GM23338 (cell line): ENCODE data around the gene KDM5C. TPM values are rescaled to one million over a fixed set of nuclear protein-coding genes. Genes with fewer than 3 reads are reported as not detected.

Experiments
- ATAC-seq: fragments of 200-7000 bp; cut with Tn5 transposase; 3 replicates; pipeline ENCODE4 v1.9.1; 2020
- DNase-seq: peaks from one replicate; pipeline ENCODE4 v3.0.0-alpha.2; 2015; ENCODE audit warnings: low spot score
- H2AFZ ChIP-seq: fragments of 200-600 bp; sonication (generic); 2 replicates; pipeline ENCODE4 v1.8.0; 2016; ENCODE audit warnings: antibody characterized with exemption, mild to moderate bottlenecking, moderate library complexity
- H3F3A ChIP-seq: fragments of 200-600 bp; sonication (generic); replicated peaks from 2 replicates; pipeline ENCODE4 v1.8.0; 2017; ENCODE audit warnings: antibody characterized with exemption, mixed run types, low read depth
- H3K27ac ChIP-seq: fragments of 200-600 bp; sonication (generic); 2 replicates; pipeline ENCODE4 v1.6.1; 2016; ENCODE audit warnings: low read depth
- H3K27me3 ChIP-seq: fragments of 200-600 bp; sonication (generic); 2 replicates; pipeline ENCODE4 v1.8.0; 2016; ENCODE audit warnings: mild to moderate bottlenecking, mixed run types, moderate library complexity; ENCODE audit not compliant: insufficient read depth
- H3K36me3 ChIP-seq: fragments of 200-600 bp; sonication (generic); 2 replicates; pipeline ENCODE4 v1.8.0; 2016; ENCODE audit warnings: mild to moderate bottlenecking; ENCODE audit not compliant: insufficient read depth
- H3K4me1 ChIP-seq: fragments of 200-600 bp; sonication (generic); 2 replicates; pipeline ENCODE4 v1.8.0; 2016; ENCODE audit warnings: mild to moderate bottlenecking, moderate library complexity; ENCODE audit not compliant: insufficient read depth
- H3K4me2 ChIP-seq: fragments of 200-600 bp; sonication (generic); 2 replicates; pipeline ENCODE4 v1.7.1; 2017; ENCODE audit warnings: mixed run types
- H3K4me3 ChIP-seq: fragments of 200-600 bp; sonication (generic); 2 replicates; pipeline ENCODE4 v1.6.1; 2016; ENCODE audit warnings: mixed run types
- H3K79me2 ChIP-seq: fragments of 200-600 bp; sonication (generic); replicated peaks from 2 replicates; pipeline ENCODE4 v1.8.0; 2017; ENCODE audit warnings: mild to moderate bottlenecking; ENCODE audit not compliant: insufficient read depth
- H3K9me2 ChIP-seq: fragments of 200-600 bp; sonication (generic); 2 replicates; pipeline ENCODE4 v1.8.0; 2017; ENCODE audit not compliant: insufficient read depth
- H4K20me1 ChIP-seq: fragments of 200-600 bp; sonication (generic); replicated peaks from 2 replicates; pipeline ENCODE4 v1.8.0; 2017; ENCODE audit warnings: mild to moderate bottlenecking; ENCODE audit not compliant: insufficient read depth
- H3K27ac Mint-ChIP-seq: 2 replicates; pipeline ENCODE4 v1.8.0; 2020; ENCODE audit warnings: inconsistent platforms, mild to moderate bottlenecking, moderate library complexity, mixed read lengths
- H3K27me3 Mint-ChIP-seq: 3 replicates; pipeline ENCODE4 v1.8.0; 2022; ENCODE audit warnings: low read depth, mild to moderate bottlenecking, moderate library complexity, mixed read lengths, inconsistent platforms; ENCODE audit not compliant: insufficient read depth, poor library complexity
- H3K36me3 Mint-ChIP-seq: 3 replicates; pipeline ENCODE4 v1.8.0; 2021; ENCODE audit warnings: low read depth, mild to moderate bottlenecking, inconsistent platforms, moderate library complexity, mixed read lengths
- H3K4me1 Mint-ChIP-seq: 3 replicates; pipeline ENCODE4 v1.8.0; 2020; ENCODE audit warnings: mild to moderate bottlenecking, inconsistent platforms, mixed read lengths
- H3K4me3 Mint-ChIP-seq: 3 replicates; pipeline ENCODE4 v1.8.0; 2021; ENCODE audit warnings: moderate library complexity, mild to moderate bottlenecking, inconsistent platforms, mixed read lengths
- H3K9me3 Mint-ChIP-seq: 3 replicates; pipeline ENCODE4 v1.8.0; 2020; ENCODE audit warnings: moderate library complexity, mild to moderate bottlenecking, inconsistent platforms, mixed read lengths
- CREB1 ChIP-seq: fragments of 250-450 bp; sonication (Bioruptor Pico); IDR thresholded peaks from 2 replicates; pipeline ENCODE4 v1.5.0; 2020; ENCODE audit warnings: low read depth, mild to moderate bottlenecking, moderate library complexity
- CTCF ChIP-seq, 2 experiments: fragments of 200-600 bp in 1 of 2; sonication (generic) in 1 of 2; conservative IDR thresholded peaks; 2 replicates each; pipeline versions ENCODE4 v1.5.1 to v1.6.1; 2016 to 2017; ENCODE audit warnings: antibody characterized with exemption in 2 of 2, low read depth in 2 of 2, mild to moderate bottlenecking in 2 of 2, moderate library complexity in 1 of 2
- EZH2 ChIP-seq: fragments of 200-600 bp; sonication (generic); IDR thresholded peaks from one replicate; pipeline ENCODE4 v1.8.0; 2017; ENCODE audit warnings: antibody characterized with exemption, mild to moderate bottlenecking, low read depth; ENCODE audit not compliant: unreplicated experiment
- EZH2phosphoT487 ChIP-seq: fragments of 200-600 bp; sonication (generic); IDR thresholded peaks from one replicate; pipeline ENCODE4 v1.8.1; 2018; ENCODE audit warnings: antibody characterized with exemption; ENCODE audit not compliant: unreplicated experiment
- JUNB ChIP-seq: IDR thresholded peaks from one replicate; pipeline ENCODE4 v1.6.1; 2016; ENCODE audit warnings: antibody characterized with exemption; ENCODE audit not compliant: unreplicated experiment
- NANOG ChIP-seq: IDR thresholded peaks from 2 replicates; pipeline ENCODE4 v1.6.1; 2016; ENCODE audit warnings: antibody characterized with exemption, borderline replicate concordance
- POLR2AphosphoS5 ChIP-seq: IDR thresholded peaks from 2 replicates; pipeline ENCODE4 v1.6.1; 2016; ENCODE audit warnings: antibody characterized with exemption, low read depth
- ZNF114 ChIP-seq: fragments of 250-450 bp; sonication (Bioruptor Pico); IDR thresholded peaks from 2 replicates; pipeline ENCODE4 v1.5.0; 2020; ENCODE audit warnings: mild to moderate bottlenecking, moderate library complexity
- ZNF331 ChIP-seq: fragments of 250-450 bp; sonication (Bioruptor Pico); IDR thresholded peaks from 2 replicates; pipeline ENCODE4 v1.5.0; 2020; ENCODE audit warnings: low read depth, mild to moderate bottlenecking, moderate library complexity
- polyA plus RNA-seq: library from polyadenylated mRNA; unstranded; fragments of >200 nt; fragmentation: Nextera tagmentation; extraction: Ambion mirVana; gene quantifications from 2 replicates; pipeline ENCODE4 v1.2.1, GENCODE V29; 2016
- total RNA-seq: library from RNA; depleted of rRNA; stranded (reverse); fragments of >200 nt; shearing (Covaris generic); gene quantifications from 2 replicates; pipeline ENCODE4 v1.2.3, GENCODE V29; 2014
- TF ChIP-seq, protein P1 (sequence below): IDR thresholded peaks from one replicate; pipeline ENCODE4 v1.6.1; 2018; ENCODE audit warnings: antibody characterized with exemption; ENCODE audit not compliant: unreplicated experiment
- TF ChIP-seq, protein P2 (sequence below): fragments of 250-450 bp; sonication (Bioruptor Pico); IDR thresholded peaks from 2 replicates; pipeline ENCODE4 v1.5.0; 2020; ENCODE audit warnings: mild to moderate bottlenecking, moderate library complexity
- TF ChIP-seq, protein P3 (sequence below): IDR thresholded peaks from 2 replicates; pipeline ENCODE4 v1.6.1; 2016; ENCODE audit warnings: antibody characterized with exemption

KDM5C gene
- total and polyA plus RNA-seq, 2 experiments from 2014 or later = 20.3 to 173 TPM

GRCh38 chrX:53230116-53230515 lies 5.1 kb upstream of the KDM5C start (continued):
- TF ChIP-seq, protein P1, sequence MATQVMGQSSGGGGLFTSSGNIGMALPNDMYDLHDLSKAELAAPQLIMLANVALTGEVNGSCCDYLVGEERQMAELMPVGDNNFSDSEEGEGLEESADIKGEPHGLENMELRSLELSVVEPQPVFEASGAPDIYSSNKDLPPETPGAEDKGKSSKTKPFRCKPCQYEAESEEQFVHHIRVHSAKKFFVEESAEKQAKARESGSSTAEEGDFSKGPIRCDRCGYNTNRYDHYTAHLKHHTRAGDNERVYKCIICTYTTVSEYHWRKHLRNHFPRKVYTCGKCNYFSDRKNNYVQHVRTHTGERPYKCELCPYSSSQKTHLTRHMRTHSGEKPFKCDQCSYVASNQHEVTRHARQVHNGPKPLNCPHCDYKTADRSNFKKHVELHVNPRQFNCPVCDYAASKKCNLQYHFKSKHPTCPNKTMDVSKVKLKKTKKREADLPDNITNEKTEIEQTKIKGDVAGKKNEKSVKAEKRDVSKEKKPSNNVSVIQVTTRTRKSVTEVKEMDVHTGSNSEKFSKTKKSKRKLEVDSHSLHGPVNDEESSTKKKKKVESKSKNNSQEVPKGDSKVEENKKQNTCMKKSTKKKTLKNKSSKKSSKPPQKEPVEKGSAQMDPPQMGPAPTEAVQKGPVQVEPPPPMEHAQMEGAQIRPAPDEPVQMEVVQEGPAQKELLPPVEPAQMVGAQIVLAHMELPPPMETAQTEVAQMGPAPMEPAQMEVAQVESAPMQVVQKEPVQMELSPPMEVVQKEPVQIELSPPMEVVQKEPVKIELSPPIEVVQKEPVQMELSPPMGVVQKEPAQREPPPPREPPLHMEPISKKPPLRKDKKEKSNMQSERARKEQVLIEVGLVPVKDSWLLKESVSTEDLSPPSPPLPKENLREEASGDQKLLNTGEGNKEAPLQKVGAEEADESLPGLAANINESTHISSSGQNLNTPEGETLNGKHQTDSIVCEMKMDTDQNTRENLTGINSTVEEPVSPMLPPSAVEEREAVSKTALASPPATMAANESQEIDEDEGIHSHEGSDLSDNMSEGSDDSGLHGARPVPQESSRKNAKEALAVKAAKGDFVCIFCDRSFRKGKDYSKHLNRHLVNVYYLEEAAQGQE = no peak
- TF ChIP-seq NANOG = no peak
- TF ChIP-seq POLR2AphosphoS5 = no peak
- TF ChIP-seq EZH2 = no peak
- TF ChIP-seq EZH2phosphoT487 = no peak
- no peak for TF ChIP-seq ZNF331 (CRISPR knock-in tag)

DNA sequence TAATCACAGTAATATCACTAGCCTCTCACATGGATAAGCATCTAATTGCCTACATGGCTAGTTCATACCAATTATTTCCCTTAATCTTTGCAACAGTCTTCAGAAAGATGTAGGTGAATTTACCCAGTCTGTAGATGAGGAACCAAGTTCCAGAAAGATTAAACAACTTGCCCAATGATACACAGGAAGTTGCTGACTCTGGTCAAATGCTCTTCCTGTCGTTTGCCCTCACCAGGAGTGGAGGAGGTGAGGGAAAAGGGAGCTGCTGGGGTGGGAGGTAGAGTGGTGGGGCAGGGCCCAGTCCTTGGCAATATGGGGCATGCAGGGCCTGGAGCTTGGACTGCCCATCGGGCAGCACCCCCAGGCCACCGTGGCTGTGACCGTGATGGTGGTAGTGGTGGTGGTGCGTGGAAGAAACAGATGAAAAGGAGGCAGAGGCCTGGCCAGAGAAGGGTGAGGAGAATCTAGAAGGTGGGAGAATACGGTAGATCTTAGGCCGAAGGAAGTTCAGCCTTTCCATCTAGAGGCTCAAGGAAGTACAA lies 2.3 kb upstream of the KDM5C start:
- DNase-seq (no peak), ATAC-seq (no peak)
- no peaks in the 10 kb centered on the region for H3K9me2 ChIP-seq
- peaks cover 25% of the 10 kb centered on the region for H3K79me2 ChIP-seq
- H3K27me3 Mint-ChIP-seq = peaks cover 9% of the 10 kb centered on the region
- H3K4me1 Mint-ChIP-seq = peaks cover 21% of the 10 kb centered on the region
- no peaks in the 10 kb centered on the region for H3K27me3 ChIP-seq
- H3K4me3 ChIP-seq = no peak overlapping the region
- peaks cover 8% of the 10 kb centered on the region; the same call in 1 of the 2 replicates for H4K20me1 ChIP-seq
- H3K4me2 ChIP-seq = no peak overlapping the region
- H3K9me3 Mint-ChIP-seq = no peaks in the 10 kb centered on the region; the same call in 2 of the 3 replicates
- H3K27ac Mint-ChIP-seq = no peak overlapping the region
- no peak overlapping the region for H2AFZ ChIP-seq
- H3K4me1 ChIP-seq = peaks cover 8% of the 10 kb centered on the region; the same call in 1 of the 2 replicates
- no peak overlapping the region for H3K4me3 Mint-ChIP-seq
- H3K27ac ChIP-seq = no peak overlapping the region
- no peaks in the 10 kb centered on the region for H3F3A ChIP-seq
- H3K36me3 ChIP-seq = no peaks in the 10 kb centered on the region
- H3K36me3 Mint-ChIP-seq = peaks cover 3% of the 10 kb centered on the region; the same call in 2 of the 3 replicates
- TF ChIP-seq ZNF114 (CRISPR knock-in tag) = no peak
- TF ChIP-seq ZNF331 (CRISPR knock-in tag) = no peak
- no peak for TF ChIP-seq CREB1
- TF ChIP-seq, protein P2, sequence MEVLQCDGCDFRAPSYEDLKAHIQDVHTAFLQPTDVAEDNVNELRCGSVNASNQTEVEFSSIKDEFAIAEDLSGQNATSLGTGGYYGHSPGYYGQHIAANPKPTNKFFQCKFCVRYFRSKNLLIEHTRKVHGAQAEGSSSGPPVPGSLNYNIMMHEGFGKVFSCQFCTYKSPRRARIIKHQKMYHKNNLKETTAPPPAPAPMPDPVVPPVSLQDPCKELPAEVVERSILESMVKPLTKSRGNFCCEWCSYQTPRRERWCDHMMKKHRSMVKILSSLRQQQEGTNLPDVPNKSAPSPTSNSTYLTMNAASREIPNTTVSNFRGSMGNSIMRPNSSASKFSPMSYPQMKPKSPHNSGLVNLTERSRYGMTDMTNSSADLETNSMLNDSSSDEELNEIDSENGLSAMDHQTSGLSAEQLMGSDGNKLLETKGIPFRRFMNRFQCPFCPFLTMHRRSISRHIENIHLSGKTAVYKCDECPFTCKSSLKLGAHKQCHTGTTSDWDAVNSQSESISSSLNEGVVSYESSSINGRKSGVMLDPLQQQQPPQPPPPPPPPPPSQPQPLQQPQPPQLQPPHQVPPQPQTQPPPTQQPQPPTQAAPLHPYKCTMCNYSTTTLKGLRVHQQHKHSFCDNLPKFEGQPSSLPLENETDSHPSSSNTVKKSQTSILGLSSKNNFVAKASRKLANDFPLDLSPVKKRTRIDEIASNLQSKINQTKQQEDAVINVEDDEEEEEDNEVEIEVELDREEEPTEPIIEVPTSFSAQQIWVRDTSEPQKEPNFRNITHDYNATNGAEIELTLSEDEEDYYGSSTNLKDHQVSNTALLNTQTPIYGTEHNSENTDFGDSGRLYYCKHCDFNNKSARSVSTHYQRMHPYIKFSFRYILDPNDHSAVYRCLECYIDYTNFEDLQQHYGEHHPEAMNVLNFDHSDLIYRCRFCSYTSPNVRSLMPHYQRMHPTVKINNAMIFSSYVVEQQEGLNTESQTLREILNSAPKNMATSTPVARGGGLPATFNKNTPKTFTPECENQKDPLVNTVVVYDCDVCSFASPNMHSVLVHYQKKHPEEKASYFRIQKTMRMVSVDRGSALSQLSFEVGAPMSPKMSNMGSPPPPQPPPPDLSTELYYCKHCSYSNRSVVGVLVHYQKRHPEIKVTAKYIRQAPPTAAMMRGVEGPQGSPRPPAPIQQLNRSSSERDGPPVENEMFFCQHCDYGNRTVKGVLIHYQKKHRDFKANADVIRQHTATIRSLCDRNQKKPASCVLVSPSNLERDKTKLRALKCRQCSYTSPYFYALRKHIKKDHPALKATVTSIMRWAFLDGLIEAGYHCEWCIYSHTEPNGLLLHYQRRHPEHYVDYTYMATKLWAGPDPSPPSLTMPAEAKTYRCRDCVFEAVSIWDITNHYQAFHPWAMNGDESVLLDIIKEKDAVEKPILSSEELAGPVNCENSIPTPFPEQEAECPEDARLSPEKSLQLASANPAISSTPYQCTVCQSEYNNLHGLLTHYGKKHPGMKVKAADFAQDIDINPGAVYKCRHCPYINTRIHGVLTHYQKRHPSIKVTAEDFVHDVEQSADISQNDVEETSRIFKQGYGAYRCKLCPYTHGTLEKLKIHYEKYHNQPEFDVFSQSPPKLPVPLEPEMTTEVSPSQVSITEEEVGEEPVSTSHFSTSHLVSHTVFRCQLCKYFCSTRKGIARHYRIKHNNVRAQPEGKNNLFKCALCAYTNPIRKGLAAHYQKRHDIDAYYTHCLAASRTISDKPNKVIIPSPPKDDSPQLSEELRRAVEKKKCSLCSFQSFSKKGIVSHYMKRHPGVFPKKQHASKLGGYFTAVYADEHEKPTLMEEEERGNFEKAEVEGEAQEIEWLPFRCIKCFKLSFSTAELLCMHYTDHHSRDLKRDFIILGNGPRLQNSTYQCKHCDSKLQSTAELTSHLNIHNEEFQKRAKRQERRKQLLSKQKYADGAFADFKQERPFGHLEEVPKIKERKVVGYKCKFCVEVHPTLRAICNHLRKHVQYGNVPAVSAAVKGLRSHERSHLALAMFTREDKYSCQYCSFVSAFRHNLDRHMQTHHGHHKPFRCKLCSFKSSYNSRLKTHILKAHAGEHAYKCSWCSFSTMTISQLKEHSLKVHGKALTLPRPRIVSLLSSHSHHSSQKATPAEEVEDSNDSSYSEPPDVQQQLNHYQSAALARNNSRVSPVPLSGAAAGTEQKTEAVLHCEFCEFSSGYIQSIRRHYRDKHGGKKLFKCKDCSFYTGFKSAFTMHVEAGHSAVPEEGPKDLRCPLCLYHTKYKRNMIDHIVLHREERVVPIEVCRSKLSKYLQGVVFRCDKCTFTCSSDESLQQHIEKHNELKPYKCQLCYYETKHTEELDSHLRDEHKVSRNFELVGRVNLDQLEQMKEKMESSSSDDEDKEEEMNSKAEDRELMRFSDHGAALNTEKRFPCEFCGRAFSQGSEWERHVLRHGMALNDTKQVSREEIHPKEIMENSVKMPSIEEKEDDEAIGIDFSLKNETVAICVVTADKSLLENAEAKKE (CRISPR knock-in tag) = no peak
- TF ChIP-seq, protein P3, sequence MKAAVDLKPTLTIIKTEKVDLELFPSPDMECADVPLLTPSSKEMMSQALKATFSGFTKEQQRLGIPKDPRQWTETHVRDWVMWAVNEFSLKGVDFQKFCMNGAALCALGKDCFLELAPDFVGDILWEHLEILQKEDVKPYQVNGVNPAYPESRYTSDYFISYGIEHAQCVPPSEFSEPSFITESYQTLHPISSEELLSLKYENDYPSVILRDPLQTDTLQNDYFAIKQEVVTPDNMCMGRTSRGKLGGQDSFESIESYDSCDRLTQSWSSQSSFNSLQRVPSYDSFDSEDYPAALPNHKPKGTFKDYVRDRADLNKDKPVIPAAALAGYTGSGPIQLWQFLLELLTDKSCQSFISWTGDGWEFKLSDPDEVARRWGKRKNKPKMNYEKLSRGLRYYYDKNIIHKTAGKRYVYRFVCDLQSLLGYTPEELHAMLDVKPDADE = no peak
- TF ChIP-seq EZH2phosphoT487 = no peak
- no peak for TF ChIP-seq JUNB
- no peak for TF ChIP-seq CTCF (conservative IDR thresholded peaks at IDR 0.05; ENCODE audit: low read depth in 2 of 2)
- TF ChIP-seq POLR2AphosphoS5 = no peak
- TF ChIP-seq EZH2 = no peak
